ENCODE results near the gene WDR43. TPM values are rescaled to one million over a fixed set of nuclear protein-coding genes. Genes with fewer than 3 reads are reported as not detected.

The WDR43 gene
- total and polyA plus RNA-seq, 4 experiments from 2014 or later, result 36.2 to 57.9 (median 55.2) TPM

- Mint-ChIP-seq H3K27ac (peak overlapping the region in 5 of 7 donors; percentile 10 to 77 (median 37)), H3K27me3 (no peaks in the 10 kb centered on the region), H3K4me1 (peaks cover 16 to 34% (median 26%) of the 10 kb centered on the region in 4 donors), H3K4me3 (no peak overlapping the region), H3K9me3 (no peaks in the 10 kb centered on the region), H3K36me3 (no peaks in the 10 kb centered on the region)
- POLR2A ChIA-PET (ENCODE audit: partially characterized antibody), result interaction anchor here (1.1 to 5.6 kb wide), 2 partner anchors 16 to 18 kb away, joined by 3 to 164 read pairs; no protein-coding TSS in a partner anchor
- Histone ChIP-seq H3K36me3 (ENCODE audit: insufficient read depth, low read length) (no peaks in the 10 kb centered on the region), H3K4me1 (ENCODE audit: insufficient read depth, low read length) (peaks cover 23% of the 10 kb centered on the region), H3K4me3 (ENCODE audit: low read length in 2 of 2) (no peak overlapping the region), H3K27ac (ENCODE audit: low read depth, low read length) (no peak overlapping the region), H3K9me3 (ENCODE audit: control insufficient read depth in 1 of 2, low read length in 2 of 2) (no peaks in the 10 kb centered on the region), H3K27me3 (ENCODE audit: insufficient read depth, low read length) (no peaks in the 10 kb centered on the region)
- DNase-seq, result no peak
- intact Hi-C loops (cut with micrococcal nuclease), result no loop called here
- CTCF ChIA-PET (ENCODE audit: partially characterized antibody), result interaction anchor here (1.7 to 2.2 kb wide), 2 partner anchors 18 to 39 kb away, joined by 4 to 11 read pairs; no protein-coding TSS in a partner anchor
Observed at GRCh38 chr2:28997237-28997846, 102.9 kb downstream of the WDR43 start.

Other genes starting within 250 kb of the WDR43 start
- gene PPP1CB, start 142.8 kb upstream of the WDR43 start, total RNA-seq, result 100 to 1,000 TPM; 225 to 231 TPM
- gene PPP1CB, start 142.8 kb upstream of the WDR43 start, polyA plus RNA-seq, result 10 to 100 TPM; 92.1 to 98.6 TPM
- gene SPDYA, start 83.8 kb upstream of the WDR43 start, total RNA-seq, result 1 to 10 TPM; 4.5 to 4.9 TPM
- gene SPDYA, start 83.8 kb upstream of the WDR43 start, polyA plus RNA-seq, result under 1 TPM in 1 of 2 donors, not detected in 1; 0.14 TPM
- gene TRMT61B, start 24.4 kb upstream of the WDR43 start, total RNA-seq, result 10 to 100 TPM; 17.4 TPM
- 10 to 100 TPM; 23.7 to 24.3 TPM for gene TRMT61B, start 24.4 kb upstream of the WDR43 start, polyA plus RNA-seq
- gene TOGARAM2, start 86.6 kb downstream of the WDR43 start, total RNA-seq, result 1 to 10 TPM; 1.8 to 2.7 TPM
- gene TOGARAM2, start 86.6 kb downstream of the WDR43 start, polyA plus RNA-seq, result 1 to 10 TPM in 1 of 2 donors, under 1 TPM in 1; 0.46 to 1.6 TPM
- gene PCARE, start 179.9 kb downstream of the WDR43 start, total RNA-seq, result not detected
- gene PCARE, start 179.9 kb downstream of the WDR43 start, polyA plus RNA-seq, result not detected
- gene CLIP4, start 220.7 kb downstream of the WDR43 start, total RNA-seq, result 10 to 100 TPM; 65.2 to 69.2 TPM
- gene CLIP4, start 220.7 kb downstream of the WDR43 start, polyA plus RNA-seq, result 10 to 100 TPM; 23.1 to 24.6 TPM

Measured in CD4-positive, alpha-beta memory T cell (primary cell).